HS-5 (cell line): Measurements from ENCODE around the gene PYHIN1.
A peak's percentile ranks its signal among the peaks of the same experiment; 100 is the strongest.

Experiments
- DNase-seq: peaks from one replicate; pipeline ENCODE4 v3.0.0-alpha.2; 2012; ENCODE audit warnings: low read depth

Gene PYHIN1

DNA sequence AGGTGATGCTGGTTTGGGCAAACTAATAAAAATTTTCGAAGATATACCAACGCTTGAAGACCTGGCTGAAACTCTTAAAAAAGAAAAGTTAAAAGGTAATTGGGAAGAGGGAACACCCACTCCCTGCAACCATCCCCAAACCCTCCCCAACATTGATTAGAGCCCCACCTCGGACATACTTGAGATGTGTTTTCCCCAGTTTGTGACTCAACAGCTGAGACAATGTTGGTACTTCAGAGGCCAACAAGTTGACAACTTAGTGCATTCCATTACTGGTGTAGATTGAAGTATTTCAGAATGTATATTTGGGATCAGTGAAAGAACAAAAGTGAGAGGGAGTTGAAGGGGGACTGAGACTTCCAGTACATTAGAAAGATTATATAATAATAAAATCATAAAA lies 83.5 kb downstream of the PYHIN1 start:
- DNase-seq: no peak

- peak; percentile 89 for DNase-seq
These were observed 84.1 kb downstream of the PYHIN1 start for GRCh38 chr1:159015440-159015909.

GRCh38 chr1:159023723-159024122 lies 92.4 kb downstream of the PYHIN1 start:
- DNase-seq: no peak

- no peak for DNase-seq
These were observed 93.7 kb downstream of the PYHIN1 start for GRCh38 chr1:159025043-159025442.
